GM18907 (cell line): ENCODE data around the gene GLIS1.

ENCODE experiments used
- ATAC-seq: cut with Tn5 transposase; IDR thresholded peaks from one replicate; pipeline ENCODE4 v1.9.1; 2021; ENCODE audit warnings: mild to moderate bottlenecking, moderate library complexity; ENCODE audit not compliant: unreplicated experiment

The GLIS1 gene

DNA sequence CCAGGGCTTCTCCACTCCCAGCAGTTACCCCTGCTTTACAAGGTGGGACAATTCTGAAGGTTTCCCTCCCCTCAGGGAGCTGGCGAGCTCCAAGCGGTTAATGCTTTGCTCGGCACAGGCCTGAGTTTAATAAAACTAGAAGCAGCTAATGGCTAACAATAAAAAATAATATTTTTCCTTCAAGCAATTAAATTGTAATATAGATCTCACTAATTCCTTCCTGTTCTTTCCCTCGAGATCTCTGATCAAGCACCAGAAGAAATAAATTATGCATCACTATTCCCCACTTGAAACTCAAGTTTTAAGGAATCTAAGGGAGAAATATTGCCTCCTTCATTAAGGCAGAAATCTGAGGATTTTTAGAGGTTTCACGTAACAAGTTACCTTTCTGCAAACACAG lies 42.9 kb downstream of the GLIS1 start:
- ATAC-seq = no peak

DNA sequence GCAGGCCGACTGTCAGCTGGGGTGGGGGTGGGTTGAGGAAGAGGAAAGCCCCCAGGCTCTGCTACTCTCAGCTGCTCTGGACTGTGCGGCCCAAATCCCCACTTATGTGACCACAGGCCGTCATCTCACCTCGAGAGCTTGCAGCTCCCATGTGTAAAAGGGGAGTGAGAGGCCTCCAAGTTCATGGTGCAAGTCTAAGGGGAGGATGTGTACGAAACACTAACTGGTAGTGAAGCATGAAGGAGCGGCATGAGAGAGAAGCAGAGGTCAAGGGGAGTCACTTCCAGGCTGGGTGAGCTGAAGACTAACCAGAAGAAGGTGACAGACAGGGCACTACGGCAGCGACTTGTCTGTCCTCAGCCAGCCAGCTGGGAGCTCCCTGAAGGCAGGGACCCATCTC lies 43.8 kb downstream of the GLIS1 start:
- ATAC-seq = no peak

DNA sequence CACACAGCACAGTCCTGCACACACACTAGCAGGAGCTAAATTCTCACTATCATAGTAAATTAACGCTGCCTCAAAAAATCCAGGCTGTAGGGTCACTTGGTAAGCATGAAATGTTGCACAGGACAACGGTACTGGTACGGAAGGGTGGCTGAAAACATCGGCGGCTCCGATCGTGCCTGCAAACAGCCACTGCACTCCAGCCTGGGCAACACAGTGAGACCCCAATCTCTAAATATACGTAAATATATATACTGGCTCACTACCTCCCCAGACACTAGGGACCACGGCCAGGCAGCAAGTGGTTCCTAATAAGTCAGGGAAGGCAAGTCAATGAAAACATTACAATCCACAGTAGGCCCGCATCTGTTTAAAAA lies 44.3 kb downstream of the GLIS1 start:
- no peak for ATAC-seq

DNA sequence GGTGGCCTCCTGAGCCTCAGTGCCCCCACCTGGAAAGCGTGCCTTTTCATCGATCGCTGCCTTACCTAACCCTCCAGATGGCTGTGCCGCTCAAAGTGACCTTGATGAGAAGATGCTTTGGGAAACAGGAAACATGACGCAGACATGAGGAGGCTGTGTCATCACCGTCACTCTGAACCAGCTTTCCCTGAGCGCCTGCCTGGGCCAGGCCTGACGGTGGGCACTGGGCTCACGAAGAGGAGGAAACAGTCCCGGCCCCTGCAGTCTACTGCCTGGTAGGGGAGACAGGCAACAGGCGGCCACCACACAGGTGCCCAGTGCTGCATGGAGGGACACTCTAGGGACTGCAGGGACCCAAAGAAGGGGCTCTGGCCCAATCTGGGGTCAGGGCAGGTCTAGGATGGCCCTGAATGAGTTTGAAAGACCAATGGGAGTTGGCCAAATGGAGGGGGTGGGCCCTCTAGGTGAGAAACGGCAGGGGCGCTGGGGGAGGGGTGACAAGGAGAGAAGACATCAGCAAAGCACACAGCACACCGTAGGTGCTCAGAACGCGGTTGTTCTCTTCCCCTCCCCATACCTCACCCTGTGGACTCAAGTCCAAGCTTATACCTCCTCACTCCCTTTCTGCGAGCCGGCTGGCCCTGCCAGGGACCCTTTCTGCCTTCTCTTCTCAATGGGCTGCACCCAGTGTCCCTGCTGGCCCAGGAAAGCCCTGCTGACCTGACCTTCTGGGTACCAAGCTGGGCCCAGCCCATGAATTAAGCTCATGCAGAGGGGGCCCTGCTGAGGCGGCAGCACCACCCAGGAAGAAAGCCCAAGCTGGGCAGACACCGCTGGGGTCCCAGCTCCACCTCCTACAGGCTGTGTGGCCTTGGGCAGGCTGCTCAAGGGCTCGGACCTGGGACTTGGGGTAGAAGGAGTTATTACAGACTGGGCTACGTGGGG lies 44.9 kb downstream of the GLIS1 start:
- ATAC-seq = no peak

DNA sequence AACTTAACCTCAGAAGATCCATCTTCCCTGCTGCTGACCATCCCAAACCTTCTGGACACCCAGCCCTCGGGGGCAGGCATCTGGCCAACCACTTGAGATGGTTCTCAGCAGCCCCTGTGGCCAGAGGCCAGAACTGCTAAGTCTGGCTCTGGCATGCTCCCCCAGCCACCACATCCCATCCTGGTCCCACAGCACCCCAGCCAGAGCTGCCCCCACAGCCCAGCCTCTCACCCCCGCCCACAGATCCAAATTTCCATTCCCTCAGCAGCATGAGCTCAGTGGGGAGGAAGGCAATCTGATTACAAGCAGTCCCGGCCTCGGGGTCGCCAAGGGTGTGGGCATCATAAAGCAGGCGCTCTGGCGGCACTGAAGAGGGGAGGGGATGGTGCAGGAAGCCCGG lies 45.6 kb downstream of the GLIS1 start:
- no peak for ATAC-seq

DNA sequence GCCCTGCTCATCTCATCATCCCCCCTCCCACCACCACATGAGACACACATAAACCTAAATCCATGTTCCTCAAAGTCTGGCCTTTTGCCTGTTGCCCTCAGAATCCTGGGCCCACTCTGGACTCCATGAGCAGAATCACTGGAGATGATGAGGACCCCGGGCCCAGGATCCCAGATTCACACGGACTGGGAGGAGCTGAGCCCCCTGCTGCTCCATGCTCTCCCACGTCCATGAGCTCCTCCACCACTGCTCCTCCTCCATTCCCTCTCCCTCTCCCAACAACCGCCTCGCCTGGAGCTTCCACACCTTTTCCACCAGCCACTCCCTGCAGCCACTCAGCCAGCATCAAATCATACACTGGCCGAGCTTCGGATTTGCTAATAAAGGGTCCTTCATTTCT lies 47.6 kb downstream of the GLIS1 start:
- ATAC-seq = no peak

DNA sequence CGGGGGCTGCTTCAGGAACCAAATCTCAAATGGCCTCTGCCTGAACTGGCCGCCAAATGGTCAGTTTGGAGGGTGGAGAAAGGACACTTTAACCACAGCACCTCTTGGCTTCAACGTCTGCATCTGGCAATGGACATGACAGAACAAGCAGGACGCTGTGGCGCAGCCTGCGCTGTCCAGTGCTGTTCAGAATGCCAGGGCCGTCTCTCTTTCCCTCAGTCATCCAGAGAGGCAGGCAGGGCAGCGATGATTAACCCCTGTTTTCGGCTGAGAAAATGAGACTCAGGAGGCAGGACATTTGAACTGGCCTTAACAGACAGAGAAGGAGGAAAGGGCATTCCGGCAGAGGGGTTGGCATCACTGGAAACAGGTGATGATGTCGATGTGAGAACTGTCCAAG lies 48.6 kb downstream of the GLIS1 start:
- ATAC-seq = no peak

DNA sequence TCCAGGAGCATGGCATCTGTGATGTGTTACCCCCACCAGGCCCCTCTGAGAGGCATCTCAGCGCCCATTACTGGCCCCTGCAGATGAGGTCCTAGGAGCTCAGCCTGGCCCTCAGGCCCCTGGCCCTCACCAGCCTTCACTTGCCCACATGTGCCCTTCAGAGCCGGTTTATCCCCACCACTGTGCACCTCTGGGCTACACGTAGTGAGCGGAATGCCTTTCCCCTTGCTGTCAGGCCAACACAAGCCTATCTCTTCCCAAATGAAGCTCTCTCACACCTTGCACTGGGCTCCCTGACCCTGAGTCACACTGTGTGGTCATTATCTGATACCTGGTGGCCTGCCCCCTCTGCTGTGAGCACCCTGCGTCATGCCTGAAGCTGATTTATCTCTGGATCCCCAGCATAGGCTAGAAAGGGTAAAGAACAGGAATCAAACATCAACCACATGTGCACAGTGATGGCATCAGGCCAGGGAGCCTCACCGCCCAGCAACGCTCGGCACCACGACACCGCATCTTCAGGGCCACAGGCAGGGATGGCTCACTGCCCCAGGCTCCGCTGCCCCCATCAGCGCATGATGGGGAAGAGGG lies 49.1 kb downstream of the GLIS1 start:
- ATAC-seq = no peak

DNA sequence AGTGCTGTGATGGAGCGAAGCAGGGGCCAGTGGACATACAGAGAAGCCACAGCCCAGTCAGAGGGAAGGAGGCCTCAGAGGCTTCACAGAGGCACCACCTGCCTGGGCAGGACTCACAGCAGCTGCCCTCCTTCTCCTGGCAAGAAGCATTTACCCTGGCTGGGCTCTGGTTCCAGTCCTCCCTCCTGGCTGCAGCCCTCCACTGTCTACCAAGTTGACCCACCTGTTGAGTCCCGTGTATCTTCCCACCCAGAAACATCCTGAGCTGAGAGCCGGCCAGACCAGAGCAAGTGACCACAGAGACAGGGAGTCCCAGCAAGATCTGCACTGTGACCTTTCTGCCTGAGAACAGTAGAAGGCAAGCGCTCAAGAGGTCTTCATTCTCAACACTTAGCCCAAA lies 49.7 kb downstream of the GLIS1 start:
- no peak for ATAC-seq

DNA sequence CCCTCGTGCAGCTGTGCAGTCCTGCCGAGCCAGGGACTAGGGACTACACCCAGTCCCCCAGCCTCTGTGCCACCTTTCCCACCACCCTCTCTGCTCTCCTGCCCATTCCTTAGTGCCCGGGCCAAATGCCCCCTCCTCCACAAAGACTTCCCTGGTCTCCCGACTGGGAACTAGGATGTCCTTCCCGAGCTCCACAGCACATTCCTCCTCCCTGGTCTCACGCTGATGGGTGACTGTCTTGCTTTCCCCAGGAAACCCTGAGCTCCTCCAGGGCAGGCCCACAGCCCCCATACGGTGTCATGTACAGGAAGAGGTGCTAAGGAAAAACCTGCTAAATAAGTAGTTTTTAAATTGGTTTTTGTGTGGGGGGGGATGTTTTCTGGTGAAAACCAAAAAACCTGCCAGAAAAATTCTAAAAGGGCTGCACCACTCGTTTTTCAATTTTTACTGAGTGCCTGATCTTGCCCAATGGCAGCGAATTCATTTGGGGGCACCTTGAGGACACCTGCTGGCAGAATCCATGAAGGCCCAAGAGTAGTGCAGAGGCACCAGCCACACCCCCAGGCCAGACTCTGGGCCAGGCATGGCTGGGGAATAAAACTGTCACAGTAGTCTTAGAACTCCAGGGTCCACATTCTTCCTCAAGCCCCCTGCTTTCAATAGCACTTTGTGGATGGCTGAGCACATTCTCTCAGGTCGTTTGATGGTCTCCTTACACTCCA lies 50.4 kb downstream of the GLIS1 start:
- no peak for ATAC-seq

DNA sequence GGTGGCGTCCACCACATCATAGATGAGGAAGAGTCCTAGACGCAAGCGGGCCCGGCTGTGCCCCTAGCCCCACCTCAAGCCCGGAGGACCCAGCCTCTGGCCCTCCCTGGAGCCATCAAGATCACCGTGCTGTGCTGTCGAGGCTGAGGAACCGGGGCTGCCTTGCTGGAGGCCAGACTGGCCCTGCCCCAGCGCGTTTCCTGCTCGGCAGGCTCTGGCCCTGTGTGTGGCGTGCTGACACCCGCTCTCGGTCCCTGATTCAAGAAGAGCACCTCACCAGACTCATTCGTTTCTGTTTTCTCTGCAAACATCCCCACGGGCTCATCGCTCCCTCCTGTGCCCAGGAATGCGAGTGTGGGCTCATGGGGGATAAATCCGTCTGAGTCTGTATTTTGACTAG lies 51.1 kb downstream of the GLIS1 start:
- ATAC-seq = no peak

DNA sequence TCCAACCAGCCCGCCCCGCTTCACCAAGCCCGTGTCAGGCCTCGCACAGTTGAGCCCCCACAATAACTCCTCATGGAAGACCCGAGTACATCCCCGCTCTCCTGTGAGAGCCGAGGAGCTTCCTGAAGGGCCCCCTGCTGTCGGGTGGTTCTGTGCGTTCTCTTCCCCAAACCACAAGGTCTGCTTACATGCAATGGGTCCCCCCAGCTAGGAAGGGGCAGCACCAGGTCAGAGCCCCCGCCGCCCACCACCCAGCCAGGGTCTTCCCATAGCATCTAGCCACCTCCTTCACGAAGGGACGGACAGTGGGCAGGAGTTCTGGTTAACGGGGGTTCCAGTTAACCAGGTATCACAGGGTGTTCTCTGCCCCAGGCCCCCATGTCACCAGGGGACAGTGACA lies 51.5 kb downstream of the GLIS1 start:
- no peak for ATAC-seq

DNA sequence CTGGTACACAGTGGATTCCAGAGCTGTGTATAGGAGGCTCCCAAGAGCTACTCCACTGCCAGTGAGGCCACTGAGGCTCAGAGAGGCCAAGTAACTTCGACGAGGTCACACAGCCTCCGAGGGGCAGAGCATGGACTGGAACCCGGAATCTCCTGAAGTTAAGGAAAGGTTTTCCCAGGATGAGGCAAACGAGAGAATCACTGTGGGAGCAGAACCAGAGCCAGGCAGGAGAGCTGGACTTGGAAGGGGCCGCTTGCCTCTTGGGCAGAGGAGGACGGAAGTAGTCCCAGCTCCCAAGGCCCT lies 52.0 kb downstream of the GLIS1 start:
- ATAC-seq = no peak

DNA sequence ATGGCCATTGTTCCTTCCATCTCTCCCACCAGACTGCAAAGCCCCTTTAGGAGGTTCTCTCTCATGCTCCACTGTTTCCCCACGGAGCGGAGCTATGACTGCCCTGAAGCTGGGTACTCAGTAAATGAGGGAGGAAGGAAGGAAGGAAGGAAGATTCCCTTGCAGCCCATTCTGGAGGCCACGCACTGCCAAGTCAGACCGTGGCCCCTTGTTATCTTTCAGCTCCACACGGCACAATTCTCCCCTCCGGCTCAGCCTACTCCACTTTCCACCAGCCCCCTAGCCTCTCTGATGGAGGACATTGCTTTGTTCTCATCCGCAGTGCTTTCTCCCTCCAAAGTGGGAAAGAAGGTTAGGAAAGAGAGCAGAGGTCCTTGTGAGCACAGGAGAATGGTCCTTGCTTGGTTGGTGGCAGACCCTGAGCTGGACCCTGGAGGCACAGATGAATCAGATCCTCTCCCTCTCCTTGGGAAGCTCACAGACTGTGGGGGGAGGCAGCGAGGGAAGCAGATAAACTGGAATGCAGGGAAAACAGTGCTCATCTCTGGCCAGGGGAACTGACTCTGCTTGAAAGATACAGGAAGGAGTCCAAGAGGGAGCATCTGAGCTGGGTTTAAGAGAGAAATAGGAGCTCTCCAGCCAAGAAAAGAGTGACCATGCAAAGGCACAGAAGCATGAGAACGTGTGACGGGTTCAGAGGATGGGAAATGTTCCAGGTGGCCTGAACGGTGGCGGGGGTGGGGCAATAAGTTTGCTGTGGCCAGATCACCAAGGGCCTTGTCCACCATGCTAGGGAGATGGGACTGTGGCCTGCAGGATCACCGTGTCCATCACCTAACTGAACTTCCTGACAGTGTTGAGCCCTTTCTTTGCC lies 52.6 kb downstream of the GLIS1 start:
- ATAC-seq = no peak

DNA sequence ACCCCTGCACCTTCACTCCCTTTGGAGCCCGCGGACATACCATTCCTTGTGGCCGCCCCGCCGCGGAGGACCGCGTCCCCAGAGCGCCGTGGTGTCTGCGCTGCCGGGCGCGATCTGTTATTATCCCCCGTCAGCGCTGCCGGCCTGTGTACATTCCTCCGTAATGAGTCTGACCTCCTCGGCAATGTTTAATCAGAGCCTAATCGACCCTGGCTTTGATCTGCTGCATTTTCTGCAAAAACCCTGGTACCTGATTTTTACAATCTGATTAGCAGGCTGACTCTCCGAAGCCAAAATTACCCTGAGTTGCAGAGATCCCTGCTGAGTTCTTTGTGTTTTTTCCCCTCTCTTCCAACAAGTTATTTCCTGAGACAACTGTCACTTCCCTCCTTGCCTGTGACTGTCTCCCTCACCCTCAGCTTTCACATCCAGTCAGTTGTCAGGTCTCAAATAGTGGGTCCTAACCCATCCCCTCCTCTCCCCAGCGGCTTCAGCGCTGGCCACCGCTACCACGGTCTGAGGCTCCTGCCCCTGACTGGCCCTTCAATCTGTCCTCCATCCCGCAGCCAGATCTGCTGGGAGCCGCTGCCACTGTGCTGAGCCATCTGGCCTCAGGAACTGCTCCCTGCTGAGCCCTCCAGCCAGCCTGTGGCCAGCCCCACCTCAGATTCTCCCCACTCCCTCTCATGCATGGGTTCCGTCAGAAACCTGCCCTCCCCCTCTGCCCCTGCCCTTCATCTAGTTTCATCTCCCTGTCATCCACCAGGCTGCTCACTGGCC lies 53.5 kb downstream of the GLIS1 start:
- ATAC-seq = no peak

DNA sequence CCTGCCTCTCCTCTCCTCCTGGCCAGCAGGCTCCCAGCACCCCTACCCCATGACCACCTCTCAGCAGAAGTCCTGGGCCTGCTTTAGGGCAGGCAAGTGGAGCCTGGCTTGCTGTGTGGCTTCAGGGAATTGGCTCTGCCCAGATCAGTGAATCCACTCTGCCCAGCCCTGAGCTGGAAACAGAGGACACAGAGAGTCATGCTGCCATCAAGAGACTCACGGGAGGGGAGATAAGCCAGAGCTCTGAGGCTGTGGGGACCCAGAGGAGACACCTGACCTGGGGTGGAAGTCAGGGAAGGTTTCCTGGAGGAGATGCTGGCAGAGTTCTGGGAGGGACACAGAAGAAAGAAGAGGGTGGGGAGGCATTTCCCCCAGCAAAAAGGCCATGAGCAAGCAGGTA lies 54.2 kb downstream of the GLIS1 start:
- no peak for ATAC-seq

DNA sequence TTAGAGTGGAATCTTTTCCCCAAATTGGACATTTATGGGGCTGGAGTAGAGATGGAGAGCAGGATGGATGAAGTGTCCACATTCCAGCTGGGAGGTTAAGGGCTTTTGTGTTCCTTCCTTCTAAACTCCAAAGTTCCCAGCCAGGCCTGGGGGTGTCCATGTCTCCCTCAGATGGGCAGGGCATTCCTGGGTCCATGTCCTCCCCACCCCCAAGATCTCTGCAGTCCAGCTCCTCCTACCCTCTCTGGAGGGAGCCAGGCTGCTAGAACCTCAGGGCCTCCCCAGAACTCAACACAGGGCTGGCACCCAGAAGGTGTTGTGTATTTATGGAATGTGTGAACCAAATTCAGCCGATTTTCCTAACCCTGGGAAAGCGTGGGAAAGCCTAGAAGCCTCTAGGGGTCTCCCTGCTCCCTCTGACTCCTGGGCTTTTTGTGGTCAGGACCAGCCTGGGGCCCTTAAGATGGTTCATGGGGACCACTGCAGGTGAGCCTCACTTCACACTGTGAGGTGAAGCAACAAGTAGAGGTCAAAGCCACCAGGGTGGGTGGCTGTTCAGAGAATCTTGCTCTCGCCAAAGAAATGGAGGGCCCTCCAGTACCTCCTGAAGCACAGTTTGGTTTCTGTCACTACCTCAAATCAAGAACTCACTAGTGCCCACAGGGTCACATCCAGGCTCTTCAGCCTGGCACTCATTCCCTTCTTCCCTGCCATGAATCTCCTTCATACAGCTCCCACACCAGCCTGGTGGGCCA lies 54.8 kb downstream of the GLIS1 start:
- no peak for ATAC-seq

DNA sequence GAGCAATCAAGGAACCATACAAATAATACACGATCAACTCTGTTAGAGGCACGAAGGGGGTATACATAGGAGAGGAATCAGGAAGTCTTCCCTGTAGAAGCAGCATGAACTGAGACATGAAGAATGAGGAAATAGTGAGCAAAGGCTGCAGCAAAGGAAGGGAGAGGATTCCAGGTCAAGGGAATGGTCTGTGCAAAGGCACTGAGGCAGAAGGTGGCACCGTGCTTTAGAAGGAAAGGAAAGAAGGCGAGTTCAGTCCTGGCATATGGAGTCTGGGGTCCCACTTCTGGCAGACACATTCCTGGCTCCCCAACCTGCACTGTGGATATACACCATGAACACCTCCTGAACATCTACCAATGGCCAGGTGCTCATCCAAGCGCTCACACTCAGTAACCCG lies 56.1 kb downstream of the GLIS1 start:
- ATAC-seq = no peak

DNA sequence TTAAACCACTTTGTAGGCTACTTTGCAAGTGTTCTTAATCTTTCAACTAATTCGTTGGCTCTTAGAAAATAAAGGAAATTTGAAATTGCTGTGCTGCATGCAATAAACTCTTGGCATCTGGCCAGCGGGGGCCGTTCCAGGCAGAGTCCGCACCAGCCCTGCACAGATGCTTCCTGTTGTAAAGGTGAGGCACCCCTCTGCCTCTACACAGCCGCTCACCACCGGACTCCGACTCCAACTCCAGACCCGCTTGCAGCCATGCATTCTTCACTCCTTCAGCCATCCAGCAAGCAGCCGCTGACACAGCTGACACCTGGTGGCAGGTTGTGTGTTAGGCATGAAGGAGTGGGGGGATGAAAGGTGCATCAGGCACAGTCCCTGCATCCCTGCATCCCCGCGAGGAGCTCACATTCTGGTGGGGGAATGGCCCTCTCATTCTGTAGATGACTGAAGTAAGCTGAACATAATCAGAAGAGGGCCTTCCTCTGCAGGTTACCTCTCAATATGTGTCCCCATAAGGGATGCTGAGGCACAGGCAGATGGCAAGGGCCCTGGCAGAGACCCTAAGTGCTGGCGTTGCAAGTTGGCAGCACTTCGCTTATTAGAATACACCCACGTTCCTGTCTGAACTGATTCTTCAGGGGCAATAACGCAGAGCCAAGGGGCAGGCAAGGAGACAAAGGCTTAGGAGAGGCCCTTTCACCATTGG lies 56.8 kb downstream of the GLIS1 start:
- no peak for ATAC-seq
